Spleen (tissue), 11 donors: ENCODE data around the gene GPHN. TPM values are rescaled to one million over a fixed set of nuclear protein-coding genes. Genes with fewer than 3 reads are reported as not detected.

Source experiments
- DNase-seq: peaks from one replicate; pipeline ENCODE4 v3.0.0-alpha.2; 2020
- H3K27ac ChIP-seq, 8 donors: fragments of 200-600 bp; sonication (generic) in 7 of 8; 1 replicate in 4 of 8; 2 replicates in 4 of 8; pipeline versions ENCODE4 v1.5.0 to v1.8.0; 2016 to 2021; ENCODE audit warnings: inconsistent platforms in 4 of 8, mild to moderate bottlenecking in 4 of 8, moderate library complexity in 1 of 8
- H3K27me3 ChIP-seq, 7 donors: fragments of 200-600 bp; sonication (generic) in 6 of 7; replicated peaks in 1 of 7; 1 replicate in 4 of 7; 2 replicates in 3 of 7; pipeline versions ENCODE4 v1.5.0 to v1.8.0; 2016 to 2021; ENCODE audit warnings: inconsistent platforms in 3 of 7, mild to moderate bottlenecking in 1 of 7
- H3K36me3 ChIP-seq, 6 donors: fragments of 200-600 bp; sonication (generic) in 5 of 6; 1 replicate in 4 of 6; 2 replicates in 2 of 6; pipeline versions ENCODE4 v1.5.0 to v1.8.0; 2016 to 2021; ENCODE audit warnings: inconsistent platforms in 2 of 6
- H3K4me1 ChIP-seq, 6 donors: fragments of 200-600 bp; sonication (generic) in 5 of 6; 1 replicate in 3 of 6; 2 replicates in 3 of 6; pipeline versions ENCODE4 v1.5.0 to v1.8.0; 2016 to 2021; ENCODE audit warnings: inconsistent platforms in 3 of 6
- H3K4me3 ChIP-seq, 8 donors: fragments of 200-600 bp; sonication (generic) in 7 of 8; 1 replicate in 4 of 8; 2 replicates in 4 of 8; pipeline versions ENCODE4 v1.5.0 to v1.8.0; 2016 to 2021; ENCODE audit warnings: inconsistent platforms in 4 of 8, mild to moderate bottlenecking in 4 of 8, moderate library complexity in 2 of 8
- H3K9me3 ChIP-seq, 8 donors: fragments of 200-600 bp; sonication (generic) in 7 of 8; 1 replicate in 4 of 8; 2 replicates in 4 of 8; pipeline versions ENCODE4 v1.5.0 to v1.8.0; 2016 to 2021; ENCODE audit warnings: inconsistent platforms in 4 of 8
- POLR2A ChIP-seq, 3 donors: fragments of 450-650 bp; IDR thresholded peaks; one replicate each; pipeline ENCODE4 v1.5.1; 2017; ENCODE audit warnings: antibody characterized with exemption in 3 of 3, mild to moderate bottlenecking in 1 of 3
- POLR2AphosphoS5 ChIP-seq, 3 donors: sonication (generic); formaldehyde crosslinking; IDR thresholded peaks; one replicate each; pipeline ENCODE4 v1.5.1; 2017; ENCODE audit warnings: antibody characterized with exemption in 3 of 3
- WGBS, 5 donors: extraction: QIAGEN DNeasy Blood & Tissue Kit in 3 of 5; methylation state at CpG; one replicate each; pipeline versions ENCODE4 v1.1.5 to v1.1.7; 2013 to 2018; 5-methylcytosine and 5-hydroxymethylcytosine counted together
- intact Hi-C: fragments of 100-400 bp; cut with DNase I; formaldehyde crosslinking; loops from one replicate; pipeline ENCODE4 v1.15.0; 2023; ENCODE audit warnings: low total_unique reads
- polyA plus RNA-seq, 3 donors: library from polyadenylated mRNA; stranded (reverse); fragments of 200-250 nt; gene quantifications; one replicate each; pipeline ENCODE4 v1.2.1, GENCODE V29; 2013
- total RNA-seq, 7 donors: library from RNA; depleted of rRNA in 3 of 7; stranded (reverse); fragments of >200 nt in 3 of 7; fragmentation: NEBNext Ultra II Directional in 4 of 7; extraction: Animal tissue kit (Norgen Biotek cat#: 25700) in 4 of 7; gene quantifications; one replicate each; pipeline versions ENCODE4 v1.1.0 to v1.2.1, GENCODE V29; 2016 to 2021
- TF ChIP-seq, protein P1 (sequence below), 11 experiments: fragments of 200-600 bp in 7 of 11; fragments of 450-650 bp in 4 of 11; sonication (generic) in 4 of 11; IDR thresholded peaks in 8 of 11; conservative IDR thresholded peaks in 3 of 11; 1 replicate in 7 of 11; 2 replicates in 4 of 11; pipeline versions ENCODE4 v1.4.0 to v1.8.0; 2016 to 2021; ENCODE audit warnings: antibody characterized with exemption in 11 of 11, inconsistent platforms in 4 of 11, mild to moderate bottlenecking in 1 of 11
- donor health status: healthy with polysubstance abuse.
- donor health status: DM: no; HTN: no; CAD: no; lungs with moderate emphysema.
- donor health status: DM: no; HTN: no; CAD: no.
- donor health status: Bipolar disorder and iron deficiency.
- donor health status: healthy.
- donor health status: DM: no; HTN: no; CAD: no.
- donor health status: DM: yes; HTN: yes; CAD: no.

GPHN gene
- total and polyA plus RNA-seq, 10 donors: 9.0 to 26.9 (median 15.7) TPM

DNA sequence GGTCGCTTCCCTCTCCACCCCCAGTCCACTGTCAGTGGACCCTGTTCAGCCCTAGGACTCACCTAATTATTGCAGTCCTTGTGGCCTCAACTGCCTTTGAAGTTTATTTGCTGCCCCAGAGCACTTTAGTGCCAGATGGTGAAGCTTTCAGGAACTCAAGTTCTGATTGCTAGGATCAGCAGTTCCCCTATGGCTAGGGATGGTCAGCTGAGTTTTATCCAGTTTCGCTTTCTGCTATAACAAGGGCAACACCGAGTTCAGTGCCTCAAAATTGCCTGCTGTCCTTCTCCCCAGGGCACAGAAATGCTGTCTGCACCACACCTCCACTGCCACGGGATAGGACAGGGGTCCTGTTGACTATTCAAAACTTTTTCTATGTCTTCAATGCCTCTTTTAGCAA lies 295.0 kb downstream of the GPHN start:
- Histone ChIP-seq H3K4me1 (no peaks in the 10 kb centered on the region), H3K27ac (no peak overlapping the region), H3K4me3 (no peak overlapping the region), H3K36me3 (peaks cover 0 to 16% (median 0%) of the 10 kb centered on the region in 6 donors), H3K27me3 (no peaks in the 10 kb centered on the region), H3K9me3 (peaks cover 3 to 82% (median 56%) of the 10 kb centered on the region in 8 donors)
- intact Hi-C loops: no loop called here
- 86 to 93% (median 91%) methylated on average over 4 of the region's 4 CpGs for WGBS, 5 donors
- no peak for DNase-seq
- TF ChIP-seq, protein P1, sequence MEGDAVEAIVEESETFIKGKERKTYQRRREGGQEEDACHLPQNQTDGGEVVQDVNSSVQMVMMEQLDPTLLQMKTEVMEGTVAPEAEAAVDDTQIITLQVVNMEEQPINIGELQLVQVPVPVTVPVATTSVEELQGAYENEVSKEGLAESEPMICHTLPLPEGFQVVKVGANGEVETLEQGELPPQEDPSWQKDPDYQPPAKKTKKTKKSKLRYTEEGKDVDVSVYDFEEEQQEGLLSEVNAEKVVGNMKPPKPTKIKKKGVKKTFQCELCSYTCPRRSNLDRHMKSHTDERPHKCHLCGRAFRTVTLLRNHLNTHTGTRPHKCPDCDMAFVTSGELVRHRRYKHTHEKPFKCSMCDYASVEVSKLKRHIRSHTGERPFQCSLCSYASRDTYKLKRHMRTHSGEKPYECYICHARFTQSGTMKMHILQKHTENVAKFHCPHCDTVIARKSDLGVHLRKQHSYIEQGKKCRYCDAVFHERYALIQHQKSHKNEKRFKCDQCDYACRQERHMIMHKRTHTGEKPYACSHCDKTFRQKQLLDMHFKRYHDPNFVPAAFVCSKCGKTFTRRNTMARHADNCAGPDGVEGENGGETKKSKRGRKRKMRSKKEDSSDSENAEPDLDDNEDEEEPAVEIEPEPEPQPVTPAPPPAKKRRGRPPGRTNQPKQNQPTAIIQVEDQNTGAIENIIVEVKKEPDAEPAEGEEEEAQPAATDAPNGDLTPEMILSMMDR (IDR thresholded peaks at IDR 0.05 in 8 of 11, conservative IDR thresholded peaks at IDR 0.05 in 3 of 11): no peak
- TF ChIP-seq POLR2AphosphoS5 (IDR thresholded peaks at IDR 0.05) (no peak), POLR2A (IDR thresholded peaks at IDR 0.05) (no peak)

DNA sequence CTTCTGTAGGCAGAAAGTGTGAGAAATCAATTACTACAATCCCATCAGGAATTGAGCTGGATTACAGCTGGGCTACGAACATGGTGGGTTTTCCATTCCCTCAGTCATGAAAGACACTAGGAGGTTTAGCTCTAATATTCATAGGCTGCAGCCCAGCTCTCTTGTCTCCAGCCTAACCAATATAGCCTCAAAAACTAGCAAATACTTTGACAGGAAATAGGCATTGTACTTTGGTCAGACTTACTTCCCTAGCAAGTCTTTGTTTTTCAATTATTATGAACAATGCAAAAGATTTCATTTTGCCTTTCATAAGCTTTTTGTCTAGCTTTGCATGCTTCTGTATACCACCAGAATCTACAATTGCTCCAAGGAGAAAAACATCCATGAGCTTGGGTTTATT lies 296.2 kb downstream of the GPHN start:
- intact Hi-C loops: no loop called here
- TF ChIP-seq, protein P1 (IDR thresholded peaks at IDR 0.05 in 8 of 11, conservative IDR thresholded peaks at IDR 0.05 in 3 of 11): no peak
- no peak for TF ChIP-seq POLR2A (IDR thresholded peaks at IDR 0.05)
- TF ChIP-seq POLR2AphosphoS5 (IDR thresholded peaks at IDR 0.05): no peak
- no peak overlapping the region for H3K4me3 ChIP-seq
- no peaks in the 10 kb centered on the region for H3K4me1 ChIP-seq
- 69 to 95% (median 89%) methylated on average over 1 of the region's 1 CpG for WGBS, 5 donors
- H3K27ac ChIP-seq: no peak overlapping the region
- H3K27me3 ChIP-seq: no peaks in the 10 kb centered on the region
- DNase-seq: no peak
- peaks cover 3 to 74% (median 56%) of the 10 kb centered on the region in 8 donors for H3K9me3 ChIP-seq
- H3K36me3 ChIP-seq: peaks cover 0 to 16% (median 0%) of the 10 kb centered on the region in 6 donors

DNA sequence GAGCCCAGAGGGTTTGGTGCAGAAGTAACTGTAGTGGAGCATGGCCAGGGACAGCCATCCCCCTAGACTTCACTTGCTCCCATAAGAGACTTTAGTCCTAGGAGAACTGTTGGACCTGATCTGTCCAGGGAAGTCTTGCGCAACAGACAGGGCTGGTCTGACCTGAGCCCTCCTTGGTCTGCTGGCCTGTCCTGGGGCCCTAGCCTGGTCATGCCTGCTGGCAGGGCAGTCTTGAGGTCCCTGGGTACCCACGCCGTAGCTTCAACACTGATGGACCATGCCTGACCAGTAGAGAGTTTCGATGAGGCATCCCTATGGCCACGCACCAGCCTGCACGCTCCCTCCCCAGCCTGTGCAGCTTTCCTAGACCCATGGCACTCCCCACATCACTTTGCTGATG lies 305.7 kb downstream of the GPHN start:
- Histone ChIP-seq H3K27ac (no peak overlapping the region), H3K9me3 (peaks cover 0 to 55% (median 39%) of the 10 kb centered on the region in 8 donors), H3K36me3 (peaks cover 0 to 26% (median 3%) of the 10 kb centered on the region in 6 donors), H3K4me3 (no peak overlapping the region), H3K4me1 (no peaks in the 10 kb centered on the region), H3K27me3 (no peaks in the 10 kb centered on the region)
- intact Hi-C loops: no loop called here
- no peak for TF ChIP-seq POLR2A (IDR thresholded peaks at IDR 0.05)
- no peak for TF ChIP-seq POLR2AphosphoS5 (IDR thresholded peaks at IDR 0.05)
- TF ChIP-seq, protein P1 (IDR thresholded peaks at IDR 0.05 in 8 of 11, conservative IDR thresholded peaks at IDR 0.05 in 3 of 11): no peak
- WGBS, 5 donors: 89 to 100% (median 97%) methylated on average over 3 to 6 of the region's 6 CpGs
- peak; percentile 24 for DNase-seq

DNA sequence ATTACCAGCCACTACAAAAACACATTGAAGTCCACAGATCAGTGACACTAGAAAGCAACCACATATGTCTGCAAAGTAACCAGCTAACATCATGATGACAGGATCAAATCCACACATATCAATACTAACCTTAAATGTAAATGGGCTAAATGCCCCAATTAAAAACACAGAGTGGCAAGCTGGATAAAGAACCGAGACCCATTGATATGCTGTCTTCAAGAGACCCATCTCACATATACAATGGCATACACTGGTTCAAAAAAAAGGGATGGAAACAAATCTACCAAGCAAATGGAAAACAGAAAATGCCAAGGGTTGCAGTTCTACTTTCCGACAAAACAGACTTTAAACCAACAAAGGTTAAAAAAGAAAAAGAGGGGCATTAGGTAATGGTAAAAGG lies 307.7 kb downstream of the GPHN start:
- no peak for DNase-seq

DNA sequence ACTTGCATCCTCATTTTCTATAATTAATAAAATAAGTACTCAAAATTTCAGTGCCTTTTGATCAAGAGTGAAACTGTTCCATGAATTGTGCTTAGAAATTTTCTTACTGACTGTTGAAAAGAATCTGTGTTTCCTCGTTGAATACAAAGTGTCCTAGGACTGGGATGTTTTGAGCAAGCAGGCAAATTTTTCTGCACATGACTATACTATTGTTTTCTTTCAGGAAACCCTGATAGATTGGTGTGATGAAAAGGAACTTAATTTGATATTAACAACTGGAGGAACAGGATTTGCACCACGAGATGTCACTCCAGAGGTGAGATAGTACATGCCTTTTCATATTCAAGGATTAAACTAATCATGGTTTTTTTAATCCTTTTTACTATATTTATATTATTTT lies 316.3 kb downstream of the GPHN start:
- H3K4me1 ChIP-seq: no peaks in the 10 kb centered on the region
- no peak for TF ChIP-seq POLR2AphosphoS5 (IDR thresholded peaks at IDR 0.05)
- H3K27me3 ChIP-seq: no peaks in the 10 kb centered on the region
- H3K27ac ChIP-seq: no peak overlapping the region
- intact Hi-C loops: no loop called here
- H3K9me3 ChIP-seq: no peaks in the 10 kb centered on the region
- H3K36me3 ChIP-seq: no peaks in the 10 kb centered on the region
- H3K4me3 ChIP-seq: no peak overlapping the region
- 62 to 78% (median 70%) methylated on average over 2 of the region's 2 CpGs for WGBS, 5 donors
- no peak for DNase-seq

More for the DNA sequence above, 307.7 kb downstream of the GPHN start:
- TF ChIP-seq POLR2A (IDR thresholded peaks at IDR 0.05) (no peak), POLR2AphosphoS5 (IDR thresholded peaks at IDR 0.05) (no peak)
- H3K4me1 ChIP-seq: no peaks in the 10 kb centered on the region
- peaks cover 0 to 55% (median 39%) of the 10 kb centered on the region in 8 donors for H3K9me3 ChIP-seq
- no peak overlapping the region for H3K4me3 ChIP-seq
- H3K36me3 ChIP-seq: peaks cover 0 to 26% (median 3%) of the 10 kb centered on the region in 6 donors
- intact Hi-C loops: no loop called here
- WGBS, 5 donors: 92 to 98% (median 97%) methylated on average over 2 of the region's 2 CpGs
- H3K27me3 ChIP-seq: no peaks in the 10 kb centered on the region
- H3K27ac ChIP-seq: no peak overlapping the region
